HG02610 (cell line): Measurements from ENCODE around the gene RO60.

Source experiments
- ATAC-seq: cut with Tn5 transposase; IDR thresholded peaks from one replicate; pipeline ENCODE4 v1.9.1; 2021; ENCODE audit warnings: mild to moderate bottlenecking, moderate library complexity; ENCODE audit not compliant: unreplicated experiment

RO60 gene

GRCh38 chr1:193104907-193105820 lies 45.8 kb downstream of the RO60 start, which contains the start of gene GLRX2:
TSS of gene GLRX2 (minus strand) at chr1:193105414. CDS start at chr1:193105382, 32 bp downstream.
- ATAC-seq = peak; percentile 88

GRCh38 chr1:193105821-193106177 lies 46.4 kb downstream of the RO60 start:
- ATAC-seq = no peak

GRCh38 chr1:193108471-193108870 lies 49.1 kb downstream of the RO60 start:
- ATAC-seq = no peak
